Fibroblast of the conjunctiva (primary cell): ENCODE data around the gene GSN.
A peak's percentile ranks its signal among the peaks of the same experiment; 100 is the strongest.

Experiments
- DNase-seq: peaks from one replicate; pipeline ENCODE4 v3.0.0-alpha.2; 2010; ENCODE audit warnings: low read depth

GSN gene

DNA sequence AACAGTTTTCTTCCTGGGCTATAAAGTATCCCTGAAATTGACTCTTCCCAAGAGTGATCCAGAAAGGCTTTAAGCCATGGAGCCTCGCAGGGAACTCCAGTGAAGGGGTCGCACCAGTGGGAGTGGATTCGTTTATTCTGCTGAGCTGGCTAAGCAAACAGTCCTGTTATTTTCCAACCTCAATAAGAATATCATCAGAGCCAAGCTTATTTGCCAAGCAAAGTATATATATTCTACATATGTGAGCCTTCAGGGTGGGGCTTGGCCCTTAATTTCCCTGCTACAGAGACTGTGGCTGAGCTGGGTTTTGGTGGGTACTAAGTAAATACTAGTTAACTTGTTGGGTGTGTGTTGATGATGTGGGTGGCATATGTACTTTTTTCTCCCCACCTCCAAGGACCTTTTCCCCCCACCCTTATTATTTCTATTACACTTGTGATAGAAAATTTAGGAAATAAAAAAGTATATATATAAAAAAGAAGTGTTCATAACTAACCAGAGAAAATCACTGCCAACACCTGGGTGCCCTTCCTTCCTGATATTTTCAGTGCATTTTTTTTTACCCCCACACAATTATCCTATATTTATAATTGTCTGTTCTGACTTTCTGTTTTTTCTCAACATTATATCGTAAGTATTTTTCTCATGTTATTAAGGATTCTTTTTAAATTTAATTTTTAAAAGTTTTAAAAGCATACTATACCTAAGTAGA is 5.3 kb downstream of the GSN start:
- DNase-seq = no peak

DNA sequence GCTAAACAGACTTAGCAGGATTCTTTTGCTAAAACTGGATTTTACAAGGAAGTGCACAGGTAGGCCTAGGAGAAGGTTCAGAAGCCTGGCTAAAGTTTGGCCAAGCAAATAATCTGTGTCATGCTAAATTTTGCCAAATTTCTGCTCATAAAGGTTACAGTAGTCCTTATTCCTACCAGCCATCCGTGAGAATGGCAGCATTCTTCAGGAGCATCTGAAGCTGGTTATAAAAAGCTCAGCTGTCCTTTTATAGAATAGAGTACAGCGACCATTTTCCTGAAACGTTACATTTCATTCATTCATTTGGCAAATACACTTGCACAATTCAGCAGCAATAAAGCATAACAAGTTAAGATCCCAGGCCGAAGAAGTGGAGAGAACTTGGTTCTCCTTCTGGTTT is 6.9 kb downstream of the GSN start:
- DNase-seq = no peak

DNA sequence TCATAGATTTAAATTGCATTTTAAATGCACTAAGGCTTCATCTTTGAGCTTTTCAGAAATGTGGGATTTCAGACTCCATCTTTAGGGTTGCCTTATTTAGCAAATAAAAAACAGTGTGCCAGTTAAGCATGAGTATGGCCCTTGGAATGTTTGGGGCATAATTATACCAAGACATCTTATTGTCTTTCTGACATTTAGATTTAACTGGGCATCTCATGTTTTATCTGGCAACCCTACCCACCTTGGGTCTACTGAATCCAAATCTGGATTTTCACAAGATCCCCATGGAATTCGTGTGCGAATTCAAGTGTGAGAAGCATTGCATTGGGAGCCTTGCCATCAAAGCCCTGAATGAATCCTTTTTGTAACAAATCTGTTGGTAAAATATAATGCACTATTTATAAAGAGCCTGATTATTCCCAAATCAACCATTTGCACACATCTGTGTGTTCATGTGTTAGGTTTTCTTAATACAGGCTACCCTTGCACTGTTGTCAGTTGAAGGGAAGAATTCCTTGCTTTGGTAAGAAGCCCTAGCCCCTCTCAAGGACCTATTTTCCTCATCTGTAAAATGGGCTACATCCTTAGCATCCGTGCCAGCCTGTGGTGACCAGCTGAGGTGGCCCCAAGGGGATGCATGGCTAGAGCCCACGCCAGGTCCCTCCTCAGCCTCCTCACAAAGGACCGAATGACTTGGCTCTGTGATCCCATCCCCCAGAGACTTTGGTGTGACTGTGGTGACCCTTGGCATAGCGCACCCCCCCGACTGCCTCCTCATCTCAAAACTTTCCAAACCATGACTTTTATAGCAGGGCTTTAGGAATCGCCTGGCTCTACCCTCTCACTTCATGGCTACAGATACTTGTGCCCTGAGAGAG is 8.1 kb downstream of the GSN start:
- DNase-seq = no peak

DNA sequence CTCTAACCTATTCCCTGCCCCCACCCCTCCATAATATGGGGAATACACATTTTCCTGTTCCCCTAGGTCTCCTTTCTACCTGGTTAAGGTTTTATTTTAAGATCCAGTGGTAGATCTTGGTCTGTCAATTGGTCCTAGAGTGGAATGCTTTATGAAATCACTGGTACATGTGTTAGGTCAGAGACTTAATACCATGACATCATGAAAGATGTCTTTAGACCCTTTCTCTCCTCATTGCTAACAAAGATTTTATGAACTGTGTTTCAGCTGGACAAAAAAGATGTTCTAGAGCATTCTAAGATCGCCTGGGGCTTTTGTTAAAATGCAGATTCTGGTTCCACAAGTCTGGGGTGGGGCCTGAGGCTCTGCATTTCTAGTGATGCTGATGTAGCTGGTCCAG is 9.1 kb downstream of the GSN start:
- no peak for DNase-seq

DNA sequence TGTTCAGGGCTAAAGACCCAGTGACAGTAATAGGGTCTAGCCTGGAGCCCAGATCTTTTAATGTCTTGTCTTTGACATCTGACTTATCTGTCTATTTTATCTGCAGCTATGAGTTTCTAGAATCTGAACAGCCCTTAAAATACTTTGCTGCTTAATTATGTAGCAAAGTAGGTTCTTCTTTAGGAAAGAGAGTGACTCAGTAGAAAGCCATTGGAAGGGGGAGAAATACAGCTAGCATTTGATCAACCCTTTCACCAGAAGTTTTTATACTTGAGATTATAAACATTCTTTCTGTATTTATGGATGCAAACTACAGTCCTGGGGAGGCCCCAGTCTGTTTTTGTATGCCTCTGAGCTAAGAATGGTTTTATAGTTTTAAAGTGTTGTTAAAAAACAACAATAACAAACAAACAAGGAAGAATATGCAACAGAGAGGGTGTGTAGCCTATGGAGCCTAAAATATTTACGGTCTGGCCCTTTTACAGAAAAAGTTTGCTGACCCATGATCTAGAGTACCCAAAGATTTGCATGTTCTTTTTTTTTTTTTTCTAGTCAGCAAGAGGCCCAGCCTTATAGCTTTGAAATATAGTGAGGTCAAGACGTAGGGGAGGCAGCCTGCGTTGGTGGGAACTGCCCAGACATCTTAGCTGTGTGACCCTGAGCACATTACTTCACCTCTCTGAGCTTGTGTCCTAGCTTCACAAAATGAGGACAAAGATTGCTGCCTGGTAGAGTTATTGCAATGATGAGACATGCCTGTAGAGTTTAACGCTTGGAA is 9.7 kb downstream of the GSN start:
- DNase-seq = no peak

DNA sequence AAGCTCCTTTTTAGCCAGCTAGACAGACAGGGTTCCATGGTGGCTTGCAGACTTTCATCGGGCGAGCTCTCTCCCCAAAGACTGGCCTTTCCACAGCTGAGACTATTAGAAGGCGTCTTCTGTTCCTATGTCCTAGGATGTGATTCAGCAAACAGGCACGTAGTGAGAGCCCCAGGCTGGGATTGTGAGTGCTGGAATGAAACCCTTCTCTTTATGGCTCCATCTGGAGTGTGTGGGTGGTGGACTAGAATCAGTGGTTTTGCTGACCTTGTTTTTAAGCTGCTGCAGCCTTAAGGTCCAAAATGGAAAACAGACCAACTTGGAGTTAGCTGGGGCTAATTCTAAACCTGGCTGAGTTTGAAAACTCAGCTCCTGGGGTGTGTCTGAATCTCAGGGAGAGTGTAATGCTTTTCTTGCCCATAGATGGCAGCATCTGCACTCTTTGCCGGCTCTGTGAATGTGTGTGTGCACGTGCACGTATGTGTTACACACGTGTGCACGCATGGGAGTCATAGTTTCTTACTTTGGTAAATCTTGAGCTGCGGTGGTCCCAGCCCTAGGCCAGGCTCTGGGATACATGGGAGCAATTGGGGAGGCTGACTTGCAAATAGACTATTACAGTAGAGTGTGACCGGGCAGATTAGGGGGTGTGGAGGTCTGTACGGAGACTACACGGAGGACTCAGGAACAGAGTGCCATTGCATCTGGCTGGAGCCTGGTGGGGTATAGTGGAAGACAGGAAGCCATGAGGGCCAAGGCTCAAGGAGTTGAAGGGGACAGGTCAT is 10.7 kb downstream of the GSN start:
- DNase-seq = peak; percentile 99

DNA sequence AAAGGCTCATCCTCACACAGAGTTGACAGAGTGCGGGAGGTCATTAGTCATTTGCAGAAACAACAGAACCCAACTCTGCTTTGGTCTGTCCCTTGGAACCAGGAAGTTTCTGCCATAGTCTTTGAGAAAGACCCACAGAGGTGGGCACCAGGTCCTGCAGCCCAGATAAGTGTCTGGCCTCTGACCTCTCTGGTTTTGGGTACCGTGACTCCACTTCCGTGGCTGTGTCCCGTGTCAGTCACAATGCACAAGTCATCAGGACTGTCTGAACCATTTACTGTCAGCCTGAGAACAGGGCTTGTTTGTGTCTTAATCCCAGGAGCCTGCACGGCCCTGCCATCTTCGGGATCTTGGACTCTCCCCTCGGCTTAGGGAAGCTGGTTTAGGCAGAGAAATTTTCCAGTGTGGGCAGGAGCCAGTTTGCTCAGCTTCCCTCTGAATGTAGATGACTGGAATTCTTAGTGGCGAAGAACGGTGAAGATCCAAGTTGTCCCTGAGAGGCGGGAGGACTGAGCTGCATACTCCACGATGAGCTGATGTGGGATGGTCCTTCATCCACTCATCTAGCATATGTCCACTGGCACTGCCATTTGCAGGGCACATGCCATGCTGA is 11.9 kb downstream of the GSN start:
- no peak for DNase-seq

DNA sequence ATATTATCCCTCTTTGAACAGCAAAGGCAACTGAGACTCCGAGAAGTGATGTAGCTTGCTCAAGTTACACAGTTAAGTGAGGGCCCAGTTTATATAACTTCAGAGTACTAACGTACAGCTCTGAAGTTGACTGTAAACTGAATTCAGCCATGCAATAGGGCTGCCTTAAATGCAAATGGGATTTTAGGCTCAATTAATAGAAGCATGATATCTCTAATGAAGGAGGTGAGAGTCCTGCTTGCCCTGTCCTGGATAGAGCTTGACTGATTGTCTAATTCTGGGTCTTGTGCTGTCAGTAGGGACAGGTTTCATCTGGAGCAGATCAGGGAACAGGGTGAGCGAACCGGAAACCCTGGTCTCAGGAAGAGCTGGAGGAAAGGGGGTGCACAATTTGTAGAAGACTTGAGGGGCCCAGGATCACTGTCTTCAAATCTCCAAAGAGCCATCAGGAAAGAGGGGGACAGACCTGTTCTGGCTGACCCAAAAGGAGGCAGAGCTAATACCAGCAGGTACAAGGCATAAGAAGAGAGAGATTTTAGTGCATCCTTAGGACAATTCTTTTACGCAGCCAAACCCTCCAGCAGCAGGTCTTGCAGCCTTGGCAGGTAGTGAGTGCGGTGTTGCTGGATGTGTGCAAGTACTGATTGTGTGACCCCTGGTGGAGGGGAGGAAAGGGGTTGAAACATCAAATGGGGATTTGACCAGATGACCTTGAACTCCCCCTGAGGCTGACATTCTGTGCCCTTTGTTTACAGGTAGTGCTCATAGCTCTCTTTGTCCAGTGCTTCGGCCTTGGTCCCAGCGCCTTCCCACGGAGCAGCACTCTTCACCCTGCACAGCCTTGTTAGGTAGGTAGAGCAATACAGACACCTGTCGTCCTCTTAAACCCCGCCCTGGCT is 13.0 kb downstream of the GSN start:
- DNase-seq = no peak

DNA sequence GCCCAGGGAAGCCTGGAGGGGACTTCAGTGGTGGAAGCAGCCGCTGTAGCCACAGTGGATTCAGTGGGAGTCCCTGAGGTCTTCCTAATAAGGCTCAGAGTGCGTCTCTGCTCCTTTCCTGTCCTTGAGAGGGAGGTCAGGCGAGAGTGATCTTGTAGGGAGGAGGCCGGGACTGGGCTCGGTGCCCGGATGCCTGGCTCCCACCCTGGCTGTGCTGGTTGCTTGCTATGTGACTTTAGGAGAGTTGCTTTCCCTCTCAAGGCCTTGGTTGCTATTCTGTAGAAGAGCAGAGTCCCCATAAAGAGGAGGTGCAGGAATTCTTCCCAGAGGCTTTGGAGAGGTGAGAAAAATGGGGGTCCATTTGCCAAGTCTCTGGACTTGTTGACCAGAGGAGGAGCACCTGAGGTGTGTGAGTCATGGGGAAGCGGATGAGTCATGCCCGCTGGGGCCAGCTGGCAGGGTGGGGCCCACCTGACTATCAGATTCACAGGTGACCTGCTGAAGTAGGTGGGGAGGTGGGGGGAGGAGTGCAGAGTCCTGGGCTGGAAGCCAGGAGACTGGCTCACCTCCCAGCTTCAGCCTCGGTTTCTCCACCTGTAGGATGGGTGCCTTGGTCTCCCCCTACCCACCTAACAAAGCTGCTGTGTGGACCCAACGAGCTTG is 13.8 kb downstream of the GSN start:
- DNase-seq = peak; percentile 44

DNA sequence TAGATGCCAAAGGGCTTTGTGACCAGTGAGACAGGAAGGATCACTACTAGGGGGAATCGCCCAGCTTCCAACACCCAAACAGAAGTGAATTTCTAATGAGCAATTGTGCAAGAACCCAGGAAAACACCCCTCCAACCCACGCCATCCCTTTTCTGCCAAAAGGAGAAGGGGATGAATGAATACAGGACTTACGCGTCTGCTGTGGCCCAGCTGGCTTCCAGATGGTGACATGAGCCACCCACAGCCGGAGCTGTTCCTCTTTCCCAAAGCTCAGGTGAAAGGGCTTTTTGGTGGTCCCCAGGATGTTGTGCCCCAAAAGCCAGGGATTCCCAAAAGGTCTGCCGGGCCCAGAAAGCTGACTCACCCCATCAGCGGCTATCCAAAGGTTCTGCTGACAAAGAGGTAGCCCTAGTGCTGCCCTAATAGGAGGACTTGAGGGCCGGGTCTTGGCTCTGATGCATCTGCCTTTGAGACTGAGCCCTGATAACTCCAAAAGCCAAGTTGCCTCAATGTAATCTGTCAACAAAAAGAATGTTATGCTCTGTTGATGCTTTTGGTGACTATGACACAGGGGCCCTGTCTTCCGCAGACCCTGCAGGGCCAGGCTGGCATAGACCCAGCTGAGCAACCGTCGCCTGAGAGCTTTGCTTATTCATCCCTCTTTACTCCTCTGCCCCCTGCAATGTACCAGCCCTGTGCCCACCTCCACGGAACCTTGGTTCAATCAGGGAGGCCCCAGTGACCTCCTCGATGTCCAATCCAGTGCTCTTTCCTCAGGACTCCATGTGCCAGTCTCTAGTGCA is 14.5 kb downstream of the GSN start:
- DNase-seq = peak; percentile 72

DNA sequence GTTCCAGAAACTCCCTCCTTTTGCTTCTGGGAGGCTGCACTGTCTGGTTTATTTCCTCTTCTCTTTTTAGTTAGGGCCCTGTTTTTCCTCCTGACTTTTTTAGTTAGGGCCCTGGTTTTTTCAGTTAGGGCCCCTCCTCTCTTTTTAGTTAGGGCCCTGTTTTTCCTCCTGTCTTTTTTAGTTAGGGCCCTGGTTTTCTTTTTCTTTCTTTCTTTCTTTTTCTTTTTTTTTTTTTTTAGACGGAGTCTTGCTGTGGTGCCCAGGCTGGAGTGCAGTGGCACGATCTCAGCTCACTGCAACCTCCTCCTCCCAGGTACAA is 15.1 kb downstream of the GSN start:
- DNase-seq = no peak

DNA sequence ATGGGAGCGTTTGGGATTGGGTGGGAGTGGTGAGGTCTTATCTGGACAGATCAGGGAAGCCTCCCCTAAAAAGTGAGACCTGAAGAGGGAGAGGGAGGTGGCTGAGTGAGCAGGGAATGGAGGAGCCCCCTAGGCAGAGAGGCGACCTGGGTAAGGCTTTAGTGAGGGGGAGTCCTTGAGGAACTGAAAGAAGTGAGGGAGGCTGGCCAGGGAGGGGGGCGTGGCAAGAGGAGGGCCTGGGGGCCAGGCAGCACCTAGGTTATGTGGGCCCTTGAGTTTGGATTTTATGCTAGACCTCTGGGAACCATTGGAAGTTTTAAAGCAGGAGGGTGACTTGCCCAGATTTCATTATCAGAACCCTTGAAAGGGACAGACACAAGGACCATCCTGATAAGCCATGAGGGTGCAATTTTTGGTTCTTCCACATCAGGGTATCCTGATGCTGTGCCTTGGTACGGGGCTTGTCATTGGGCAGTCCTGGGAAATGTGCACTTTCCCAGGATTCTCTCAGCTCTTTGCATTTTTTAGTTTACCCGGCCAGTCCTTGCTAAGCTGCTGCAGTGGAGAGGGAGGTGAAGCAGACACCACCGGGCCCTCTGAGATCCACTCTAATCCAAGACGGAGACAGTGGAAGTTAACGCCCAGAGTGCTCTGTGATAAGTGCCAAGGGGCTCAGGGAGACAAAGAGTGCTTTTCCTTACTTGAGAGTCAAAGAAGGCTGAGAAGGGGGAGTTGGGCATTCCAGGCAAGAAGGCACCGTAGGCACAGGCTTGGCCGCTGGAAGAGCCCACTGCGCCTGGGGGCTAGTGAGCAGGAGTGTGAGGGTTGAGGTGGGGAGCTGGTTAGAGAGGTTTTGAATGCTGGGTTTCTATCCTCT is 16.1 kb downstream of the GSN start:
- no peak for DNase-seq

DNA sequence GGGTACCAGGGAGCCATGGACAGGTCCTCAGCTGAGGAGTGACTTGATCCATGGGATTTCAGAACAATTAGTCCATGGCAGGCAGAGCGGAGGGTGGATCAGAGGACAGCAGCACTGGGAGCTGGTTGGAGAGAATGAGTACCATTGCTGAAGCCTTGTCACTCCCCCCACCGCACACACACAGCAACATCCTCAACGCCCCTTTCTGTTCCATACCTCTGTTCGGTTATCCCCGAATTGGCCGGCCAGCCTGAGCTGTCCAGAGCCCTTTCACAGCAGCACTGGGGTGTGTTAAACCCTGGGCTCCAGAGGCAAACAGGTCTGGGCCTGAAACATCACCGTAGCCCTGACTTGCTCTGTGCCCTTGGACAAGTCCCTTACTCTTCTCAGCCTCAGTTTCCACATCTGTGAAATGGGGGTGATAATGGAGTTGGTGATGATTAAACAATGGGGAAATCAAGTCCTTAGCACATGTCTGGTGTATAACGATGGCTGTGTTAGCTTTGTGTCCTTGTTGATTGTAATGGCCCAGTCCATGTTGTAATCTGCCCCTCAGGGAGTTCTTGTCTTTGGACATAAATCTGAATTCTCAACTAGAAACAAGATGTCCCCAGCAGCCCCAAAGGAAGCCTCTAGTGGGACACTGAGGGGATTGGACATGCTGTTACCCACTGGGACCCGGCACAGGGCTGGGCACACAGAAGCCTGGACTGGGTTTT is 16.9 kb downstream of the GSN start:
- no peak for DNase-seq

DNA sequence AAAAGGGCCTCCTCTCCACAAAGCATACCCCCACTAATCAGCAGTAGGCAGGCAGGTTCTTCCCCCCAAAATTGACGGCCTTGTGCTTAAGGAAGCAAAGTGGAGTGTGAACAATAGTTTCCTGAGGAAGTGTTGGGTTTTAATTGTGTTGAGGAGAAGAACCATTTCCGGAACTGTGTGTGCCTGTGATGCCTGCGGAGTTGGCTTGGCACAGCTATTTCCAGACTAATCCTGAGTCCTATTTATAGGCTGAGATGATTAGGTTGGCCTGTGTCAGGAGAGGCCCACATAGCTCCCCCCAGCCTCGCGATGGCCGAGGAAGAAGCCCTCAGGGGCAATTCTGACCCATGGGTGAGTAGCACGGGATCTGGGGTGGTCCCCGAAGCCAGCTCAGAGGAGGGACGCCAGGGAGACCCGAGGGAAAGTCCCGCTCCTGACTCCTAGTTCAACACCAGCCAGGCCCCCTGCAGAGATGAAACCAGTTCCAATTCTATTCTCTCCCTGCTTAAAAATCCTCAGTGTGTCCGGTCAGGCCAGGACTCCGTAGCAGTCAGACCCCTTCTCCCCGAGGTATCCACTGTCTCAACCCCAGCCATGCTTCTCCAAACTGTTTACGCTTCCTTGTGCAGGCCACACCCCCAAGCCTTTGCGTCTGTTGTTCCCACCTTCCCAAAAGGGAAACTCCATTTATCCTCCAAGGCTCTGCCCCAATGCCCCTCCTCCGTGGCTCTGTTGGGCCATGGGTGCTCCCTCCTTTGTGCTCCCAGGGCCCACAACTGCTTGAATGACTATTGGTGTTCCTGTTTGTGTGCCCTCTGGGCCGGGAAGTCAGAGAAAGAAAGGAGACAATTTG is 18.1 kb downstream of the GSN start:
- peak; percentile 42 for DNase-seq

DNA sequence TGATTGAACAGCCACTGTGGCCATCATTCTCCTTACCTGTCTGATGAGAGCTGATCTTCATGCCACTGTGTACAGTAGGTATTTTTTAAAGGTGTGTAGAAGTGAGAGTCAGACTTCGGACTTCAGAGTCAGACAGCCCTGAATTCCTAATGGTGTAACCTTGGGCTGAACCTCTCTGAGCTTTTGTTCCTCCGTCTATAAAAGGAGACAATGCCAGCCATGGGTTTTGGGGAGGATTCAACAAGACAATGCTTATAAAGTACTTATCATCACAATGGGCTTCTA is 18.7 kb downstream of the GSN start:
- DNase-seq = no peak

DNA sequence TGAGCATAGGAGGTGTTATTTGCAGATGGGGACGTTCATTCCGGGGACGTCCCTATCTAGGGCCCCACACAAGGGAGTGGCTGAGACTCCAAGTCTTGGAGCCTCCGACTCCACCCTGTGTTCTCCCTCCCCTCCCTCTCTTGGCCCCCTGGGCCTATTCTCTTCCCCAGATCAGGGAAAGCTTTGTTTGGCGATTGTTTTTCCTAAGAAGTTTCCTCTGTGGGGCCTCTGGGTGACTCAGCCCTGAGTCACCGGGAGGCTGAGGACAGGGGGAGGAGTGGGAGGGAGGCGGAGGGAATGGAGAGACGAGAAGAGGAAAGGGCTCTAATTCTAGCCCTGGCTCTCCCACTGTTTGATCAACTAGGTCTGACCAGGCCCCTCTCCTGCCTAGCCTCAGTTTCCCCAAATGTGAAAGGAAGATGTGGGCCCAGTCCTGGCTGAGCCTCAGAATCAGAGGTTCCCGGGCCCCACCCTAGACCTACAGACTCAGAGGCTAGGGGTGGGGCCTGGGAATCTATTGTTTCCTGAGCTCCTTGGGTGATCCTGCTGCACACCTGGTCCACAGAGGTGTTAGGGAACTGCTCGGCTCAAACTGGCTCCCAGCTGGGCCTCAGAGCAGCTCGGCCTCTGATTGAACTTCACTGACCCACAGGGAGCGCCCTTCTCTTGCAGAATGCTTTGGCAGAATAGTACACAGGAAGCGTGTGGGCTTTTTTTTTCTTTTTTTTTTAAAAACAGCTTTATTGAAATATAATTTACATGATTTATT is 19.2 kb downstream of the GSN start:
- DNase-seq = peak; percentile 88
